DMS114 treated with DMSO at 0.1 percent for 48 hours (cell line): ENCODE data around the gene DNMT3B.

Source experiments
- DNase-seq: peaks from one replicate; lab custom pipeline; 2025; ENCODE audit not compliant: unreplicated experiment; lab: John Stamatoyannopoulos, UW

Gene DNMT3B

GRCh38 chr20:32849577-32849976, 87.4 kb downstream of the DNMT3B start:
- DNase-seq = no peak

- no peak for DNase-seq
Observed at GRCh38 chr20:32855387-32855786, 93.2 kb downstream of the DNMT3B start.

GRCh38 chr20:32858189-32858588, 96.0 kb downstream of the DNMT3B start:
- DNase-seq = no peak
